Fibroblast of peridontal ligament (primary cell): Measurements from ENCODE around the gene ACBD3.
"Not testable (repeated sequence)": the region's sequence is repeated elsewhere in the genome, so short reads cannot be mapped to it uniquely, and the experiment has no call there.

ENCODE experiments used
- DNase-seq: peaks from one replicate; pipeline ENCODE4 v3.0.0-alpha.2; 2010; ENCODE audit errors: extremely low read depth

The ACBD3 gene

DNA sequence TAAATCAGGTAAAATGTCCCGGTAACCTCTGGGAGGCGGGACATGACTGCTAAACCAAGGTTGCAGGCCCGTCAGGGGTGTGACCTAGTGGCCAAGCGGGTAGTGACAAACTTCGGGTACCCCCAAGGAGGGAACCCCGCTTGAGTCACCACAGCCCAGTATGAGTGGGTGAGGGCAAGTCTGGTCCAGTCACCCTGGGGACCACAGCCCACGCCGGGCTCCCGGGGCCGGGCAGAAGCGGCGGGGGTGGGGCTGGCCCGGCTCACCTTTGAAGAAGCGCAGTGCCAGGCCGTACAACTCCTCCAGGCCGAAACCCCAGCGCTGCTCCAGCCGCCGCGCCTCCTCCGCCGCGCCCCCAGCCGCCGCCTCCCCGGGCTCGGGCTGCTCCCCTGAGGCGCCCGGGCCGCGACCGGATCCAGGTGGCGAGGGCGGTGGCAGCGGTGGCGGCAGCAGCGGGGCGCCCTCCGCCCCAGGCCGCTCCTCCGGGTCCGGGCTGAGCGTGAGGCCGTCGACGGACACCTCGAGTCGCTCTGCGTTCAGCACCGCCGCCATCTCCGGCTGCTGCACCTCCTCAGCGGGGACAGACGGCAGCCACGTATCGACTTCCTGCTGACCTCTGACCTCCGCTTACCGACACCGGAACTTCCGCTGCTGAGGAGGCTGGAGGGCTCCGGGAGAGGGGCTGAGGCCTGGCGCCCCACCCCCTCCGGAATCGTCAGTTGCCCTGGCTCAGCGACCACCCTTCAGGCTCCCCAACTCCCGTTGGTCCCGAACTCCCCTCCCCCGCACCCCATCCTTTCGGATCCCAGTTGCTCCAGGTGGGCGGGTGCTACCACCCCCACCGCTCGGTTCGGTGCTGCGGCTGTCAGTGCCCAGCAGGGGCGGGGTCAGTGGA is at the start of gene ACBD3:
TSS of gene ACBD3 (minus strand) at position 618 of the 895 bp plus-strand sequence. CDS start at position 552, 66 bp downstream.
- DNase-seq, result peak; percentile 76

DNA sequence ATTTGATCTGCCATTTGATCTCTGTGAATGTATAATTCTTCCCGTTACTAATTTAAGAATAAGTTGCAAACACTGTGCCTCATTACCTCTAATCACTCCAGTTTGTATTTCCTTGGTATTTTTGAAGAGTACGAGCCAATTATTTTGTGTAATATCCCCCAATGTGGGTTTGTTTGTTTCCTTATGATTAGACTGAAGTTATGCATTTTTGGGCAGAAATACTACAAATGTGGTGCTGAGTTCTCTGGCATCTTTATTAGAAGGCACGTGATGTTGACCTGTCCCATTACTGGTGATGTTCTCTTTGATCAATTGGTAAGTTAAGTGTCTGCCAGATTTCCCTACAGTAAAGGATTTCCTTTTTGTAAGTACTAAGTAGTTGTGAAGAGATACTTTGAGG is 47.3 kb upstream of the ACBD3 start:
- no peak for DNase-seq

GRCh38 chr1:226233293-226233692 is 46.8 kb upstream of the ACBD3 start:
- DNase-seq, result no peak

DNA sequence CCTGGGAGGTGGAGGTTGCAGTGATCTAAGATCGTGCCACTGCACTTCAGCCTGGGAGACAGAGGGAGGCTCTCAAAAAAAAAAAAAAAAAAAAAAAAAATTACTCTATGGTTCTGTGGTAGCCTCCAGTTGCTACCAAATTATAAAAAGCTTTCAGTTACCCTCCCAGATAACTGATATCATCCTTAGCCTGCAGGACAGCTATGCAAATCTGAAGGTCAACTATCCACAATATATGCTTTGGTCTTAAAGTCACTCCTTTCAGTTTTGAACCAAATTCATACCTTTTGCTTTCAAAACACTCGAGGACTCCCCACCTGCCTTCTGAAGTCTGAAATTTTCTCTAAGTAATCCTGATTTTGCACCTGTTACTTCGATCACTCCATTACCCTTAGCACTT is 40.1 kb upstream of the ACBD3 start:
- DNase-seq, result no peak

- DNase-seq, result no peak
These were observed 37.3 kb upstream of the ACBD3 start for GRCh38 chr1:226223786-226224244.

DNA sequence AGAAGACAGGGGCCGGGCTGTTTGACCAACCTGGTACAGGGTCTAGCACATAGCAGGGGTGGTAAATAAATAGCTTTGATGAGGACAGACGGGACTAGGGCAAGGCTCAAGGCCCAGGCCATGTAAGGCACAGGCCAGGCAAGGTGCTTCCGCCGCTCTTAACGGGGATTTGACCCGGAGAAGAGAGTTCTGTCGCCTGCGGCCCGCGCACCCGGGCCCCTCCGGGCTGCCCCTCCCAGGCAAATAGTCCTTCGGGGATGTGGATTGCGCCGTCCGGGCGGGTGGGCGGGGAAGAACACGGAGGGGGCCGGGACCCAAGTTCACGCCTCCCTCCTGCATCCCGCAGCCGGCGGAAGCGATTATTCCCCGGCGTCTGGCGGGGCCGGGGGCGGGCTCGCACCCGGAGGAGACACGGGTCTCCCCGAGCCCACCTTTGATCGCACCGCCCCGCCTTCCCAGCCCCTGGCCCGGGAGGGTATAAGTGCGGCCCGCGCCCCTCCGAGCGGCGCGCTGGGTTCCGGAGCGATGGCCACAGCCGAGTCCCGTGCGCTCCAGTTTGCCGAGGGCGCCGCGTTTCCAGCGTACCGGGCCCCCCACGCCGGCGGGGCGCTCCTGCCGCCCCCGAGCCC is 36.7 kb upstream of the ACBD3 start, which contains the start of gene MIXL1:
TSS of gene MIXL1 (plus strand) at position 508 of the 629 bp plus-strand sequence. CDS start at position 526, 18 bp downstream.
- no peak for DNase-seq

DNA sequence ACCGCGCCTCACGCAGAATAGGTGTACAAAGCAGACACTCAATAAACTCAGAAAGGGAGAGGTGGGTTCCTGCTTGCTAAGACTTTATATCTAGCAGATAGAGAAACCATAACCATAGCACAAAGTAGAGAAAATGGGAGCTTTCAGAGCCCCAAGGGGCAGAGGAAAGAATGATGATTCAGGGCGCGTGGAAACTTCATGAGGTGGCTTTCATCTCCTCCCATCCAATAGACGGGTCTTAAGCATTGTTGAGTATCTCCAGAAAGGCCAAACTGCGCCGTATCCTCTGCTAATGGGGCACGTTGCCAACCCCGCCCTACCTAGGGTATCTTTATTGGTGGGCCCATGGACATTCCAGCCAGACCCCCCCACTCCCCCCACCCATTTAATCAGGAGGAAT is 36.1 kb upstream of the ACBD3 start:
- no peak for DNase-seq

DNA sequence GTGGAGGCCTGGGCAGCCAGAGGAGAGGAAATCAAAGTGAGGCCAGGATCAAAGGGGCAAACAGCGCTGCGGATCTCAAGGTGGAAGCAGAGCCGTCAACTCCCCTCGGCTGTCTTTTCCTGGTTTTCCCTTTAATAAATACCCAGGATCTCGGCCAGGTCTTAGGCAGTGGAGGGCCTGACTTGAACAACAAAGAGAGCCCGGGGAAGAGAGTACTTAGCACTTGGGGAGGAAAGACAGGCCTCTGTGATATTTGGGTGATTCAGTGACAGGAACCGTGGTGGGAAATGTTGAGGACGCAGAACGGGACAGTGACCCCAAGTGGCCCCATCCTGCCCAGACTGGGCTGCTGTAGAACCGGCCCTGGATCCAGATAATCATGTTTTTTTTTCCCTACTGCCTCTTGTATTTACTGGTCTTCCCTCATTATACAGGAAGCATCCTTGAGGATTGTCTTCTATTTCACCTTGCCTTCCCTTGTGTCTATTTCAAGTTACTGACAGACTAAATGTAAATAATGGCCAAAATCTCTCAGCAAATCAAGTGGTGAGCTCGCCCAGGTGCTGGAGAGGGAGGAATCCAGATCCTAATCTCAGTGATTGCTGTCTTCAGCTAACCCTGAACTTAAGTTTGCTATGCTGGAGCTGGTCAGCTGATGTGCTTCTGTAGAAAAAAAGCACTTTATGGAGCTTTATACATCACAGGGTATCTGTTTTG is 34.1 kb upstream of the ACBD3 start:
- DNase-seq, result no peak

DNA sequence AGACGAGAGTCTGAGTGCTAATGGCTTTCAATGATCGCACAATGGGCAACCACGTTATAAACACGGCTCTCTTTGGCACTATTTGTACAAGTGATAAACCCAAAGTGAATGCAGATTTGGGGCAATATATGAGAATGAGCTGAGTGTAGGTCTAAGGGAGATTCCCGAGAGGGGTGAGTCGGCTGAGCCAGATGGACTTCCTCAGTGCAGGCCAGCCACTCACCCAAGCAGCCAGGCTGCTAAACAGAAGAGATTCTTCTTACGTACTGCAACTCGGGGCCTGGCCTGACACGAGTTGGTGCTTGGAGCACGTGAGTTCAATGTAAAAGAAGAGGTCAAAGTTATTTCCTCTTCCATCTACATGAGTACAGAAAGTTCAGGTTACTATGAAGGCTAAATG is 30.7 kb upstream of the ACBD3 start:
- DNase-seq, result peak; percentile 66

DNA sequence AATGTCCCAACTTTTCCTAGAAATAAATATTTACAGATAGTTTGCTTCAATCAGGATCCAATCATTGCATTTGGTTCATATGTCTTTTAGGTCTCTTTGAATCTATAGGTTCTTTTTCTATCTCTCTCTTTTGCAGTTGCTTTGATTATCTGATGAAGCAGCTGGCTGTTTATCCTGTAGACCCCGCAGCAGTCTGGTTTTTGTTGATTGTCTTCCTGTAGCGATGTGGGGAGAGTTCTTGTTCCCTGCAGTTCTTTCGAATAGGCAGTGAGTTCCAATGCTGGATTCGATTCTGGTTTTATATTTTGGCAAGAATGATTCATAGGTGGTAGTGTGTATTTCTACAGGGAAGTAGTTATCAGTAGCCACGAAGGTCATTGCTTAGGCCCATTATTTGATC is 29.5 kb upstream of the ACBD3 start:
- DNase-seq, result no peak

GRCh38 chr1:226215239-226215638 is 28.7 kb upstream of the ACBD3 start:
- no peak for DNase-seq

DNA sequence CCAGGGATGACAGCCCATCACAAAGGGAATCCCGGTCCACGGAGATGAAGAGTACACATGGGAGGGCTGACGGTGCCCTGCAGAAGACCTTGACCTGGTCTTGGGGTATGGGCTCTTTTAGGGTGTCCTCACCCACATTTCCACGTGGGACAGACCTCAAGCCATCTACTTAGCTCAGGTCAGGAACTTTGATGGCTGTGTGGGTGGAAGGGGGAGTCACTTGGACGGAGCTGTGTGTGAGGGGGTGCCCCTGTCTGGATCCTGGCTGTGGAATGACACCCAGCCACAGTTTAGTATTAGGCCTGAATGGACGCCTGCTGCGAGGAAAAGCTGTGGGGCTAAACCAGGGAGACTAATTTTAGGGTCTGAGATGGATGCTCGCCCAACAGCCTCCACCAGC is 26.0 kb upstream of the ACBD3 start:
- no peak for DNase-seq

GRCh38 chr1:226211181-226211821 is 24.8 kb upstream of the ACBD3 start:
- DNase-seq, result no peak

DNA sequence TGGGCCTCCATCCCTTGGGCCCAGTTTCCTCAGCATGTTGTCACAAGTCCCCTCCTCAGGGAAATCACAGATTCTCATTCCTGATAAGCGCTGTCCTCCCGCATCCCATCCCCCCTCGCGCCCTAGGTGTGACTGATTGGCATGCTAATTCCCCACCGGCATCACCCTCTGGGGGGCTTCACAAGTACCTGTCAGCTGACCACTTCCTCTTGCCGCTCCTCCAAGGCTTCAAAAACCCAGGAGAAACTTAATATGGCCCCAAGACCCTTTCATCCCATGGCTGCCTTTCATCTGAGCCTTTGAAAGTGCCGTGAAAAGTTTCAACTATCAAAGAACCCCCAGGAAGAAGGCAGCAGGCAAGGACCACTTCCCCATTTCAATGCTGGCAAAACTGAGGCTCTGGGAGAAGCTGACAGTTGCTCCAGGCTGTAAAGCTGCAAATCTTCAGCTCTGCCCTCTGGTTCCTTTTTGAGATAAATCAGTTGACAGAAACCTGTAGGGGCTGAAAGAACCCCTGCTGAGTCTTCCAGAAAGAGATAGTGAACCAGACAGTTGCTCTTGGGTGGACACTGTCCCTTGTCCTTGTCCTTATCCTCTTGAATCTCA is 24.1 kb upstream of the ACBD3 start:
- DNase-seq, result no peak

GRCh38 chr1:226209307-226210059 is 22.9 kb upstream of the ACBD3 start:
- DNase-seq, result peak; percentile 18

DNA sequence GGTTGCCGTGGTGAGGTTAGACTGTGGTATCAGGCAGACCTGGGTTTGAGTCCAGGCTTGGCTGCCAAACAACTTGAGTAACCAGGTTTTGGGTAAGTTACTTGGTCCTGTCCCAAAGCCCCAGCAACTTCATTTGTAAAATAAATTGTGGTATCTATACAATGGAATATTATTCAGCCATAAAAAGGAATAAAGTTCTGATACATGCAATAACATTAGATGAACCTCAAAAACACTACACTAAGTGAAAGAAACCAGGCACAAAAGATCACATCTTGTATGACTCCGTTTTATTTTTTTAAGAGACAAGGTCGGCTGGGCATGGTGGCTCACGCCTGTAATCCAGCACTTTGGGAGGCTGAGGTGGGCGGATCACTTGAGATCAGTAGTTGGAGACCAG is 20.5 kb upstream of the ACBD3 start:
- no peak for DNase-seq

DNA sequence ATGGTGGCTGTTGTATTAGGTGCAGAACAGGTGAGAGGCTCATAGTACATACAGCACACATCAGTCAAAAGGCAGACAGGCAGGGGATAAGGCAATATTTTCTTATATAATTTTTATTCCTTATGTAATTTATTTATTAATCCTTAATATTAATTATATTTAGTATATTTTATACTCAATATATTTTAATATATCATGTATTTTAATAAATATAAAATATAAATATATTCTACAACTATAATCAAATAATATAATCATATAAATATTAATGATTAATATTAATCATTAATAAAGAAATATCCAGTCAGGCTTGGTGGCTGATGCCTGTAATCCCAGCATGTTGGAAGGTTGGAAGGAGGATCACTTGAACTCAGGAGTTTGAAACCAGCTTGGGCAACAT is 17.7 kb upstream of the ACBD3 start:
- no peak for DNase-seq

- DNase-seq, result no peak
These were observed 17.1 kb upstream of the ACBD3 start for GRCh38 chr1:226203655-226204054.

DNA sequence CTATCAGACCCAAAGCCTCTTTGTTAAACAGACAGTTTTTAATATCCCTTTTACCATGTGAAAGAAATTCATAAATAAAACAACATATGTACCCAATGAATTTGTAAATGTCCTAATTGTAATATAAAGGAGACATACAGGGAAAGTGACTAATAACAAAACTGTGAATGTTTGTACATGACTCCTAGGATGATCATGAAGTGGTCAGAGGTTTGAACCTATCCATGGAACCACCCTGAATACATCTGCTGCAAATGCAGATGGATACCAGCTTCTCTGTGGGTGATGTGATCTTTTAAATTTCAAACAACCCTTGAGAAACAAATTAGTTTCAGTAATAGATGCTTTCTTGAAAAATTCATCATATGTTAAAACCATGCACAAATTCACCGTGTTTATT is 16.7 kb upstream of the ACBD3 start:
- no peak for DNase-seq

DNA sequence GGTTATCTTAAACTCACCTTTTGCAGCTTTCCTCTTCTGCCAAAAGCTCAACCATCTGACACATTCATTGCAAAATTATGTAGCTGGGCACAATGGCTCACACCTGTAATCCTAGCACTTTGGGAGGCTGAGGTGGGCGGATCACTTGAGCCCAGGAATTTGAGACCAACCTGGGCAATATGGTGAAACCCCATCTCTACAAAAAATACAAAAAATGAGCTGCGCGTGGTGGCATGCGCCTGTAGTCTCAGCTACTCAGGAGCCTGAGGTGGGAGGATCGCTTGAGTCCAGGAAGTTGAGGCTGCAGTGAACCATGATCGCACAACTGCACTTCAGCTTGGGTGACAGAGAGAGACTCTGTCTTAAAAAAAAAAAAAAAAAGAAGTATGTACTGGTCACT is 16.1 kb upstream of the ACBD3 start:
- DNase-seq, result not testable (repeated sequence)

DNA sequence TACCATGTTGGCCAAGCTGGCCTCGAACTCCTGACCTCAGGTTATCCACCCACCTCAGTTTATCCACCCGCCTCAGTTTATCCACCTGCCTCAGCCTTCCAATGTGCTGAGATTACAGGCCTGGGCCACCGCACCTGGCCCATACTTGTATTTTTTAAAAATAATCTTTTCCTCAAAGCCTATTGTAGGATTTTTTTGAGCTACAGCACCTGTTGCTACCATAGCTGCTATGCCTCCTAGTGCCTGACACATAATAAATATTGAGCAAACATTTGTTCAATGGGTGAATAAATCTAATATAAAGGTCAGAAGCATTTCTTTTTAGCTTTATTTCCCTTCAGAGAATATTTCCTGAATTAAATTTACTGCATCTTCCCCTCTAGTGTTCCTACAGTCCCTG is 15.7 kb upstream of the ACBD3 start:
- DNase-seq, result no peak
